IPS-18c (cell line): ENCODE measurements around the gene COX7A2.

ENCODE experiments used
- H3K4me3 ChIP-seq: 2 replicates; pipeline ENCODE4 v1.7.0; 2013; ENCODE audit warnings: low read depth, mild to moderate bottlenecking, low read length, moderate library complexity; ENCODE audit not compliant: insufficient read depth
- H3K9me3 ChIP-seq: one replicate; pipeline ENCODE4 v1.6.1; 2013; ENCODE audit warnings: mild to moderate bottlenecking, low read length, moderate library complexity; ENCODE audit not compliant: control insufficient read depth, insufficient read depth

The COX7A2 gene

DNA sequence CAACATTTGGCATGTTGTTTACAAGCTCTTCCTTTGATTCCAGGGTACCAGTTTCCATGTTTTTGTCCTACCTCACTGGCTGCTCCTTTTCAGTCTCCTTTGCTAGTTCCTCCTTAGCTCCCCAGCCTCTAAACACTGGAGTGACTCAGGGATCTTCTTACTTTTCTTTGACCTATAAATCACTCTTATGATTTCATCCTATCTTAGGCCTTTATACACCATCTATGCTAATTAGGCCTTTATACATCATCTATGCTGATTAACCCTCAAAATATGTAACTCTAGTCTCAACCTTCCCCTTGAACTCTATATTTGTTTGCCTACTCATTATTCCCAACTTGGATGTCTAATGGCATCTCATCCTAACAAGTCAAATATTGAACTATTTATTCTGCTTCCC is 31.5 kb upstream of the COX7A2 start:
- H3K4me3 ChIP-seq: no peak overlapping the region
- H3K9me3 ChIP-seq: no peaks in the 10 kb centered on the region

DNA sequence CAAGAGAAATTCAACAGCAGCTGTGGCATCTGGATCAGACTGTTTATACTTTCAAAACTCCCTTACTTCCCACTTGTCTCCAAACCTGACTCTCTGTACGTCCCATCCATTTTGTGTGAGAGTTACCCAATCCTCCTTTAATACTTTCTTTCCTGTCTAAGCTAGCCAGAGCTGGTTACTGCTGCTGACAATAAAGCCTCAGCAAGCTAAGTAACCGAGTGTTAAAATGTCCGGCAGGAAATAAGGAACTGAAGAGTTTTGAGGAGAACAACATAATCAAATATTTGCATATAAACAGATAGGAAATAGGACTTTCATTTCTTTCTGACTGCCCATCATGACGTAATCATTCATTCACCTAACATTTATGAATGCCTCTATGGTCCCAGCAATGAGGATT is 29.4 kb upstream of the COX7A2 start:
- no peak overlapping the region for H3K4me3 ChIP-seq

DNA sequence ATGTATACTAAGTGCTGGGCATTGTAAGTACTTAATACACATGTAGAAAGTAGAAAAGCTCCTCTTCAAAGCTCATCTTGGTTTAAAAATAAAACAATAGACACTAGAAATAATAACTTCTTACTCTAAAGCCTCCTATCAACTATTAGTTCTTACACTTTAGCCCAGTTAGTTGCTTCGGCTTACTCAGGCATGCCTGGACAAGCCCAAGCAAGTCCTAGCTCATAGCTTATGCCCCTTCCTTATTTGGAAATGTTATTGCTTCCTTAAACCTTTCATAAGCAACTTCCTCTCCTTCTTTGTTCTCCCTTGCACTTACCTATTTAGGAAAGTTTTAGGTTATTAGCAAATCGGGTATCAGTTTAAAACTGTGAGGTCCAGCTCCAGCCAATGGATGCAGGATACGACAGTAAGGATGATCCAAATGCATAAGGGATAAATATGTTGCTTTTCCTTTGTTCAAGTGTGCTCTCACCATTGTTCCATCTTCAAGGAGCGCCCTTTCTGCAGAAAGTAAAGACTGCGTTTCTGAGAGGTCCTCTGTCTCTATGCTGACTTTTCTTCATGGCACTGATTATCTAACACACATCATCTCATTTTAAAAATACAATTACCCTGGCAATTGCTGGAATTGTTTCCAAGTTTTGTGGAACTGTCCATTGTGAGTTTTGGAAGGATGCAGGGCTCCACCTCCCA is 28.7 kb upstream of the COX7A2 start:
- no peak overlapping the region for H3K4me3 ChIP-seq
- no peaks in the 10 kb centered on the region for H3K9me3 ChIP-seq

More for the DNA sequence above, 29.4 kb upstream of the COX7A2 start:
- no peaks in the 10 kb centered on the region for H3K9me3 ChIP-seq

DNA sequence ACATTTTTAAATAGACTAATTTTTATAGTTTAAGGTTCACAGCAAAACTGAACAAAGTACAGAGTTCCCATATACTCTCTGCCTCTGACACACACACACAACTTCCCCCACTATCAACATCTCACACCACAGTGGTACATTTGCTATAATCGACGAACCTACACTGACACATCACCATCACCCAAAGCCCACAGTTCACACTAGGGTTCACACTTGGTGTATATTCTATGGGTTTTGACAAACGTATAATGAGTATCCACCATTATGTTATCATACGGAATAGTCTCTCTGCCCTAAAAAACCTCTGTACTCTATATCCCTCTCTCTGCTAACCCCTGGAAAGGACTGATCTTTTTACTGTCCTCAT is 25.4 kb upstream of the COX7A2 start:
- Histone ChIP-seq H3K4me3 (no peak overlapping the region), H3K9me3 (no peaks in the 10 kb centered on the region)

DNA sequence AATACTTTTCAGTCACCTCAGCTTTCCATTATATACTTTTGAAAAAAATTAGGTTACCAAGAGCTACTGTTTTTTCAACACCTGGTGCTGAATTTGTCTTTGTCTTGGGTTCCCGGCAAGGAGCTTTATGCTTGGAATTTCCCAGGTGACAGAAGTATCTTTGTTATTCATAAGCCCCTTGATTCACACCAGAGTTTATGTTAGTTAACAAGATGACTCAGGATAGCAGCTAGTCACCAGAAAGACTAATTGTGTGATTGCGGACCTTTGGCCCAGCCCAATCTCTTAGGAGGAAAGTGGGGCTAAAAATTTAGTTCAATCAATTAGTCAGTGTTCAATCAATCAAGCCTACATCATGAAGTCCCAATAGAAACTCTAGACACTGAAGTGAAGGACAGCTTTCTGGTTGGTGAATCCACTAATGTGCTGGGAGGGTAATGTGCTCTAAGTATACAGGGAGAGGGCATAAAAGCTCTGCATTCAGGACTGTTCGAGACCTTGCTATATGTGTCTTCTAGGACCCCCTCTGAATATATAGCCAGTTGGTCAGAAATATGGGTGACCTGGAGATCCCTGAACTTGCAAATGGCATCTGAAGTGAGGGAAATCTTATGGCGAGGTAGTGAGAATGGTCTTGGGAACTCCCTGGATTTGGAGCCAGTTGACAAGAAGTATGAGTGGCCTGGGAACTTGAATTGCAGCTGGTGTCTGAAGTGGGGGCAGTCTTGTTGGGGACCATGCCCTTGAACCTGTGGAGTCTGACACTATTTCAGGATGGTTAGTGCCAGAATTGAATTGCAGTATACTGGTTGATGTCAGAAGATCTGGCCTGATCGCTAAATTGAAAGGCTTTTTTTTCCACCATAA is 24.8 kb upstream of the COX7A2 start:
- no peaks in the 10 kb centered on the region for H3K9me3 ChIP-seq
- H3K4me3 ChIP-seq: no peak overlapping the region

DNA sequence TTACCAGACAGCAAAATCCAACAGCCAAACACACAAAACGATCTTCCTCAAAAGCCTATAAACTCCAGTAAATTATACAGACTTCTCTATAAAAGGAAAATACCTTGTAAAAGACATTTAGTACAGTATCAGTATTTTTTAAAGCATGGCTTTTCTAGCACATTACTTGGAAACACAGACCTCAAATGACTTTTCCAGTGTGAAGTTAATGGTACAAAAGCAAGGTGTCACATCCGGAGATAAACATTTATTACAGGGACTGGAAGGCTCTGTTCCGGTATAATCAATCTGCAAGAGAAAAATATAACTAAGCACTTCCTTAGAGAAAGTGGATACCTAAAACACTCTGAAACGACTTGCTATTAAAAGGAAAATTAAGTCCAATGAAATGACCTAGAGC is 23.9 kb upstream of the COX7A2 start:
- Histone ChIP-seq H3K4me3 (no peak overlapping the region), H3K9me3 (no peaks in the 10 kb centered on the region)

DNA sequence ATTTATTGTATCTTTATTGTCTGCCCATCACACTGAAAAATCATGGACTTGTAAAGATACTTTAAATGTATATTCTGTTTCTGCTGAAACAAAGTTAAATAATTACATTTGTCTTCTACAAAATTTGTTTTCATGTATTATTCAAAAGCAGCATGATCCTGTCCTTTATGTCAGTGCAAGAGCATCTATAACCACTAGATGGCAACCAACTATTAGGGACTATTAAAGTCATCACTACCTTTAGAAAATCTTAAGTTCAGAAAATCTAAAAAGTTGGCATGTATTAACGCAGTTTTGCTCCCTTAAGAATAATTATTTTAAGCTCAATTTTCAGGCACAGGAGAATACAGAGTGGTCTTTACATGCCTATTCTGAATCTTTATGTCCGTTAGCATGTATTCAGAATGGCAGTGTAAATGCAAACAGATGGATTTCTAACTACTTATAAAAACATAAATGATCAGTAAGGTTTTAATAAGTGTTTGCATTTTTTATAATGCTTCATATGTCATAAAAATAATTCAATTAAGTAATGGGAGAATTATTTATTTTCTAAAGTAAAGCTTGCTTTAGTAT is 23.2 kb upstream of the COX7A2 start:
- Histone ChIP-seq H3K9me3 (no peaks in the 10 kb centered on the region), H3K4me3 (no peak overlapping the region)

DNA sequence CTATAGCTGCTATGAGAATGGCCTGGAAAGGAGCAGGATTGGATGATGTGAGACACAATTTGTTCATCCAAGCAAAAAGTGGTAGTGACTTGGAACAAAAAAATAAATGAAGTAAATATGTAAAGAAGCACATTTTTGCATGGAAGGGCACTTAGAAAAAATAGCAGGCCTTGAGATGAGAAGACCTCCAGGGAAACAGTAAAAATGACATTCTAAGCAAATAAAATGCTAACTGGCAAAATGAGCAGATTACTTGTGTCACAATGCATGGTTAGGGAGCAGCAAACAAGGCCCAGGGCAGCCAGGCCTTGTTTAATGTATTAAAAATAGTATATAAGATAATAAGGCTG is 19.8 kb upstream of the COX7A2 start:
- no peaks in the 10 kb centered on the region for H3K9me3 ChIP-seq

DNA sequence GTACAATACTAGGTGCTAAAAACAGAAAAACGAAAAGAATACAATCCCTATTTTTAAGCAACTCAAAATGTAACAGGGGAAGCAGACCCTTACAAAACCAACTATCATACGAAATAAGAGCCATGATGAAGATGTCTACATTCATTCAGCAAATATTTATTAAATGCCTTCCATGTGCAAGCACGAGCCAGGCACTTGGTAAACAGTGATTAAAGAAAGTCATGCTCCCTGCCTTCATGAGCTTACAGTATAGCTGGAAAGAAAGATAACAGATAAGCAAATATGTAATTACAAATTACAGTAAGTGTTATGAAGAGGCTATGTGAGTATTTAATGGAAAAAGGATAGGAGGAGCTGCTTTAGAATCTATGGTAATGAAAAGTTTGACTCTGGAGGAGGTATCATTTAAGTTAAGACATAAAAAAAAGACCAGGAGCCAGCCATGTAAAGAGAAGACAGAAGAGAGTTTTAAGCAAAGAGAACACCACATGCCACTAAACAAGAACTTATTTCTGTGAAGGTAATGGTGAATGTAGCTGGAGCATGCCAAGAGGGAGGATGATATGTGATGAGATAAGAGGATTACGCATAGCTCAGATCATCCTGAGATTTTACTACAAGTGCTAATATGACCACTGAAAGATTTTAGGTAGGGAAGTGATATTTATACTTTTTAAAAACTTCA is 19.3 kb upstream of the COX7A2 start:
- H3K9me3 ChIP-seq: no peaks in the 10 kb centered on the region
- no peak overlapping the region for H3K4me3 ChIP-seq

More for the DNA sequence above, 19.8 kb upstream of the COX7A2 start:
- H3K4me3 ChIP-seq: no peak overlapping the region

DNA sequence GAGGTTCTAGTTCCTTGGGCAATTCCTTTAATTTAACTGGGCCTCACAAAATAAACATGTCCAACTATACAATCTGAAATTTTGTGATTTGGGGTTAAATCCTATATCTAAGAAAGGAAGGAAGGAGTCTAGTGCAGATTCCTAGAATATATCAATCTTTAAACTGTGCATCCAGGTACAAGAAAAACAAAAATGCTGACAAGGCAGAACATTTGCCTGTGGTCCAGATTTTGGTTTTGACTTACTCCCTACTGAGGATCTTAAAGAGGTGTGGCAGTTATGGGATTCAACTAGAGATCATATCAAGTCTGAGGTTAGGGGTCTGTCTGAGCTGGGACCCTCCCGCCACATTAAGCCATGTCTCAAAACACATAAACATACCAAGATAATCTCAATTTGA is 17.7 kb upstream of the COX7A2 start:
- Histone ChIP-seq H3K4me3 (no peak overlapping the region), H3K9me3 (no peaks in the 10 kb centered on the region)

DNA sequence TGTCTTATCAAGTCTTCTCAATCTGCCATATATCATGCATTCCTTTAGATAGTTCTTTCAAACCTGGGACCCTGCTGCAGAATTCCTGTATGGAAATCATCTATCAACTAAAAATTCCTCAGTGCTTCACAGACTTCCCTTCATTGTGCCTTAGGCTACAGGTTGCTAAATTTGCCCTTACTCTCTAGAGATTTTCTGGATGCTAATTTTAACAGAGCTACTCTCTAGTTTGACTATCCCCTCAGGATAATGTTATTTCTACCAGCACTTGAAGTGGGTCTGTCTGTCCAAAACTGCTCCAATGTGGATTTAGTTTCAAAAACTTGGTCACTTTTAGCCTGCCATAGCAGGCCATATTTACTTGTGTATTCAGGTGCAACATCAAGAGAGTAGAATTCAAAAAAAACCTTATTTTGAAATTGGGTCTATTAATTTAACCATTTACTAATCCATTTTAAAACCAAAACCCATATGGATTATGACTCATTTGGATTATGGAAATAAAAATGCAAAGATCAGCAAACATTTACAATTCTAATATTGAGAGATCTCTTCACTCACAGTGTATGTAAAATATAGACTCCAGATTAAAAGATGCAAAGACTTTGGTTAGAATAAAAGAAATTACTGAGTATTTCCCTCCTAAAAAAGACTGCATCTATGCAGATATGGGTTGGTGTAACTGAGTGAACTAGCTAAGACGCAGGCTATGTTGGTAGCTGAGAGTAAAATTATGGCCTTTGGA is 13.9 kb upstream of the COX7A2 start:
- H3K4me3 ChIP-seq: no peak overlapping the region
- no peaks in the 10 kb centered on the region for H3K9me3 ChIP-seq

DNA sequence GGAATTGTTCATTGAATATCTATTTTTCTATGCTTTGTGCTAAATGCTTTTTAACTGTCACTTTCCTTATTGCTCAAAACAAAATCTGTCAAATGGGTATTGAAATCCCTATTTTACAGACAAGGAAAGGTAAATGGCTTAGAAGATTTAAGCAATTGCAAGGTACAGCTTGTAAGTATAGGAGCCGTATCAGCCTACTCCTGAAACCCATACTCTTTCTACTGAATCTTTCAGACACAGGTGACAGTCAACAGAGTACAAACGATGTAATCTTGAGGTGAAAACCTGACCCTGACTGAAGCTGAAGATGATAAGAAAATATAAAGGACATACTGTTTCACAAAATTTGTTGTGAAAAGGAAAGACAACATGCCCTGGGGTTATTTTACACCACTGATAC is 7.0 kb upstream of the COX7A2 start:
- Histone ChIP-seq H3K9me3 (no peaks in the 10 kb centered on the region), H3K4me3 (no peak overlapping the region)

DNA sequence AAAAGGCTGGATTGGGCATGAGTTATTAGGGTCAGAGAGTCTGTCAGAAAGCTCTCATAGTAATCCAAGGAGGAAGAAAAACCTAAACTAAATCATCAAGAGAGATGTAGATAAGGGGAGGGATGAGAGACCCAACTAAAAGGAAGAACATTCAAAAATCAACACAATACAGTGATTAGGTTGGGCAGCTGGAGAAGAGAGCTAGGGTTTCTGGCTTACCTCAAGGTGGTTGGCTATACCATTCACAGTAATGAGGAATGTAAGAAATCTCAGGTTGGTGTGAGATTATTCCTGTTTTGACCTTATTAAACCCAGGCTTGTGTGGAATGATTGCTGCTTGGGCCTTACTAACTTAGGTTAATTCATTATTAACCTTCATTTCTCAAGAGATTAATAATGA is 6.2 kb upstream of the COX7A2 start:
- Histone ChIP-seq H3K9me3 (no peaks in the 10 kb centered on the region), H3K4me3 (no peak overlapping the region)

DNA sequence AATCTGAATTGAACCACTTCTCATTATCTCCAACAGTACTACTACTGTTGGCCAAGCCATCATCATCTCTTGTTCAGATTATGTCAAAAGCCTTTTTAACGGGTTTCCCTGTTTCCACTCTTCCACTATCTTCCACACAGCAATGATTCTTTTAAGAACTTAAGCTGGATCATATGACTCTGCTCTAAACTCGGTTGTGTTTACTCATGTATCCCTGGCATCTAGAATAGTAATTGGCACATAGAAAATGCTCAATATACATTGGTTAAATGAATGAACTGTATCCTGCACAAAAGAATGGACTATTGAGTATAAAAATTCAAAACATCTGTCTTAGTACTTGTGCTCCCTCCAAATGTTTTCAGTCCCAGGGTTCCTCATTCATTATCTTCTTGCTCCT is 2.8 kb upstream of the COX7A2 start:
- Histone ChIP-seq H3K4me3 (no peak overlapping the region), H3K9me3 (no peaks in the 10 kb centered on the region)

DNA sequence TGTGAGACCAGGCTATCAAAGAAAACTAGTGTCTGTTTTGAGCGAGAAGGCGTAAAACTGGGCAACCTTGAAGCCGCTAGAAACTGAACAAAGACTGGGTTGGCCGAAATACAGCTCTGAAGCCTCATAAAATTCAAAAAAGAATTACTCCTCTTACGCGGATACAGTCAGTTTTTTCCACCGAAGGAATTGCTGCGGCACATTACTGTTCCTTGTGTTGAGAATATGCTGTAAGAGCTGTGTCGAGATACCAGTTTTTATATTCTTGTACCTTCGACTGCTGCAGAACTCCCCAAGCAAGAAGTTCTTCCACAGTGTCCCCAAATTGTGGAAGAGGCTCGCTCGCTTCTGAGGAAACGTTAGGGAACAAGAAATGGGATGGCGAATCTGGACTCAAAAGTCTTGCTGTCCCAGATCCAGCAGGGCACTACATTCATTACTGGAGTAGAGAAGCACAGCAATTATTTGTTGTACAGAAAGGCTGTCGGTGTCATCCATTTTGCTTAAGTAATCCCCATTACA is 523 bp upstream of the COX7A2 start:
- Histone ChIP-seq H3K4me3 (peak overlapping the region; percentile 78), H3K9me3 (no peaks in the 10 kb centered on the region)

DNA sequence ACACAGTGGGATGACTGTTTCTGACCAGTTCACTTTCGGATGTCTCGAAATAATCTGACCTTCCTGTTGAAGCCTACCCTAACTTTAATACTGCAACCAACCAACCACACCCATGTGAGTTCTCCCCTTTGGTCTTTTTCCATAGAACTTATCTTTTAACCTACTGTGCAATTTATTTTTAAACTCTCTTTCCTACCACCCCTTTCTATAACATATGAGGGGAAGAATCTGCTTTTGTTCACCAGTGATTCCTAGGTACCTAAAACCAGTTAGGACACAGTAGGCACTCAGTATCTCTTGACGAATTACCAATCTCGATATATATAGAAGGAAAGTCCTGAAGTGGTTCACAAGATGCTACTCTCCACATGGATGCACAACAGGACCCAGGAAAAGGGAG is 7.0 kb downstream of the COX7A2 start:
- Histone ChIP-seq H3K4me3 (no peak overlapping the region), H3K9me3 (no peaks in the 10 kb centered on the region)

DNA sequence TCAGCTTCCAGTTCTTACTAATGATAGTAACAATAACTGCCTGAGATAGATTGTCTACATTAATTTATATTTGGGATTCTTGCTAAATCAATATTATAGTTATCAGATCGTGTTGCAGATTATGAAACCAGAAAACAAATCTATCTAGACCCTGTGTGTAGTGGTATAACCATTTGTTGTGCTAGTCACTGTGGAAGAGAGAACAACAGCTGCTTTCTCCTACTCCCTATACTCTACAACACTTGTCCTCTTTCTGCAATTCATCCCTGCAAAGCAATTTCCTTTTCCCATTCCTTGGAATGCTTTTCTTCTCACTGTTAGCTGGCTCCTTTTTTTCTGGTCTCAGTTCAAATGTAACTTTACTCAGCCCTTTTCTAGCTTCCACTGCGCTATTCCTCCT is 8.3 kb downstream of the COX7A2 start:
- no peaks in the 10 kb centered on the region for H3K9me3 ChIP-seq
- no peak overlapping the region for H3K4me3 ChIP-seq
